Measurements from ENCODE around the gene BCAM. TPM values are rescaled to one million over a fixed set of nuclear protein-coding genes. Genes with fewer than 3 reads are reported as not detected.

The BCAM gene, protein sequence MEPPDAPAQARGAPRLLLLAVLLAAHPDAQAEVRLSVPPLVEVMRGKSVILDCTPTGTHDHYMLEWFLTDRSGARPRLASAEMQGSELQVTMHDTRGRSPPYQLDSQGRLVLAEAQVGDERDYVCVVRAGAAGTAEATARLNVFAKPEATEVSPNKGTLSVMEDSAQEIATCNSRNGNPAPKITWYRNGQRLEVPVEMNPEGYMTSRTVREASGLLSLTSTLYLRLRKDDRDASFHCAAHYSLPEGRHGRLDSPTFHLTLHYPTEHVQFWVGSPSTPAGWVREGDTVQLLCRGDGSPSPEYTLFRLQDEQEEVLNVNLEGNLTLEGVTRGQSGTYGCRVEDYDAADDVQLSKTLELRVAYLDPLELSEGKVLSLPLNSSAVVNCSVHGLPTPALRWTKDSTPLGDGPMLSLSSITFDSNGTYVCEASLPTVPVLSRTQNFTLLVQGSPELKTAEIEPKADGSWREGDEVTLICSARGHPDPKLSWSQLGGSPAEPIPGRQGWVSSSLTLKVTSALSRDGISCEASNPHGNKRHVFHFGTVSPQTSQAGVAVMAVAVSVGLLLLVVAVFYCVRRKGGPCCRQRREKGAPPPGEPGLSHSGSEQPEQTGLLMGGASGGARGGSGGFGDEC
- total RNA-seq (2022; extraction: Qiagen RNA extraction; ENCODE audit: low read depth), result 46.2 to 95.2 TPM (median 82.2 TPM) in 5 replicates

GRCh38 chr19:44808463-44809371, at the start of gene BCAM:
TSS of gene BCAM (plus strand) at chr19:44809103. CDS start at chr19:44809125, 22 bp downstream.

DNA sequence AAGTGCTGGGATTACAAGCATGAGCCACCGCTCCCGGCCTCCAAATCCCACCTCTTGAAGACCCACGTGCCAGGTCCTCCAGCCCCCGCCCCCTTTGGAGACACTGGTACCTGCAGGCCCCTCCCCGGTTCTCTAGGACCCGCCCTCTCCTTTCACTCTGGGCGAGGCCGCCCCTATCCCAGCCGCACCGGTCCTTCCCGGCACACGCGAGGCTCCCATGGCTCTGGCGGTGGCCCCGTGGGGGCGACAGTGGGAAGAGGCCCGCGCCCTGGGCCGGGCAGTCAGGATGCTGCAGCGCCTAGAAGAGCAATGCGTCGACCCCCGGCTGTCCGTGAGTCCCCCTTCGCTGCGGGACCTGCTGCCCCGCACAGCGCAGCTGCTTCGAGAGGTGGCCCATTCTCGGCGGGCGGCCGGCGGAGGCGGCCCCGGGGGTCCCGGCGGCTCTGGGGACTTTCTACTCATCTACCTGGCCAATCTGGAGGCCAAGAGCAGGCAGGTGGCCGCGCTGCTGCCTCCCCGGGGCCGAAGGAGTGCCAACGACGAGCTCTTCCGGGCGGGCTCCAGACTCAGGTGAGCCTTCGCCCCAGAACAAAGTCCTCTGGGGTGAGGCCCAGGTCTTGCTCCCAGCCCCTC, 31.1 kb upstream of the BCAM start, which contains the start of gene CBLC:
Gene CBLC, plus strand, starts transcription at position 176 of the 633 bp plus-strand sequence. Its CDS starts 42 bp downstream, at position 218.

GRCh38 chr19:44845612-44846454, 36.9 kb downstream of the BCAM start, which contains the start of gene NECTIN2:
TSS of gene NECTIN2 (plus strand) at chr19:44846297. CDS start at chr19:44846526, 229 bp downstream.

Other genes starting within 250 kb of the BCAM start
- 0.27 to 0.68 TPM (median 0.45 TPM) in 5 replicates for gene IGSF23, start 195.5 kb upstream of the BCAM start, total RNA-seq (2022; extraction: Qiagen RNA extraction; ENCODE audit: low read depth)
- 96.5 to 123 TPM (median 114 TPM) in 5 replicates for gene PVR, start 165.2 kb upstream of the BCAM start, total RNA-seq (2022; extraction: Qiagen RNA extraction; ENCODE audit: low read depth)
- gene CEACAM19, start 137.6 kb upstream of the BCAM start, total RNA-seq (2022; extraction: Qiagen RNA extraction; ENCODE audit: low read depth), result 6.6 to 13.0 TPM (median 10.0 TPM) in 5 replicates
- gene CEACAM16, start 110.0 kb upstream of the BCAM start, total RNA-seq (2022; extraction: Qiagen RNA extraction; ENCODE audit: low read depth), result 0.08 to 0.19 TPM (median 0.16 TPM) in 3 of 5 replicates, not detected in the others
- 31.6 to 92.9 TPM (median 77.1 TPM) in 5 replicates for gene BCL3, start 60.4 kb upstream of the BCAM start, total RNA-seq (2022; extraction: Qiagen RNA extraction; ENCODE audit: low read depth)
- not detected in 5 replicates for gene CBLC, start 31.2 kb upstream of the BCAM start, total RNA-seq (2022; extraction: Qiagen RNA extraction; ENCODE audit: low read depth)
- gene NECTIN2, start 37.2 kb downstream of the BCAM start, total RNA-seq (2022; extraction: Qiagen RNA extraction; ENCODE audit: low read depth), result 66.5 to 87.0 TPM (median 80.6 TPM) in 5 replicates
- 157 to 269 TPM (median 249 TPM) in 5 replicates for gene TOMM40, start 82.2 kb downstream of the BCAM start, total RNA-seq (2022; extraction: Qiagen RNA extraction; ENCODE audit: low read depth)
- 9.7 to 22.0 TPM (median 15.3 TPM) in 5 replicates for gene APOE, start 96.7 kb downstream of the BCAM start, total RNA-seq (2022; extraction: Qiagen RNA extraction; ENCODE audit: low read depth)
- gene APOC1, start 105.5 kb downstream of the BCAM start, total RNA-seq (2022; extraction: Qiagen RNA extraction; ENCODE audit: low read depth), result 106 to 124 TPM (median 109 TPM) in 5 replicates
- gene APOC4, start 133.1 kb downstream of the BCAM start, total RNA-seq (2022; extraction: Qiagen RNA extraction; ENCODE audit: low read depth), result not detected in 5 replicates
- gene APOC2, start 136.9 kb downstream of the BCAM start, total RNA-seq (2022; extraction: Qiagen RNA extraction; ENCODE audit: low read depth), result not detected in 5 replicates
- gene CLPTM1, start 146.3 kb downstream of the BCAM start, total RNA-seq (2022; extraction: Qiagen RNA extraction; ENCODE audit: low read depth), result 105 to 202 TPM (median 186 TPM) in 5 replicates
- 21.5 to 47.3 TPM (median 39.4 TPM) in 5 replicates for gene RELB, start 192.4 kb downstream of the BCAM start, total RNA-seq (2022; extraction: Qiagen RNA extraction; ENCODE audit: low read depth)
- 53.3 to 78.2 TPM (median 70.7 TPM) in 5 replicates for gene CLASRP, start 229.9 kb downstream of the BCAM start, total RNA-seq (2022; extraction: Qiagen RNA extraction; ENCODE audit: low read depth)

Measured in A549 treated with ZK216348 at 1 μM for 4 hours (cell line).